C4-2B (cell line): Measurements from ENCODE around the gene FGA.

Experiments used
- CTCF ChIP-seq: fragments of 450-650 bp; conservative IDR thresholded peaks from 2 replicates; pipeline ENCODE4 v1.5.1; 2017; ENCODE audit warnings: mild to moderate bottlenecking
- ZFX ChIP-seq: fragments of 450-650 bp; IDR thresholded peaks from 2 replicates; pipeline ENCODE4 v1.6.1; 2017

- TF ChIP-seq CTCF = no peak
- no peak for TF ChIP-seq ZFX
Measured at GRCh38 chr4:154604696-154605200, 14.2 kb upstream of the FGA start.
